ENCODE data around the gene KIAA1755. TPM values are rescaled to one million over a fixed set of nuclear protein-coding genes. Genes with fewer than 3 reads are reported as not detected.

Gene KIAA1755
- total and polyA plus RNA-seq, 2 experiments from 2014 or later, result 4.0 to 5.1 TPM

DNA sequence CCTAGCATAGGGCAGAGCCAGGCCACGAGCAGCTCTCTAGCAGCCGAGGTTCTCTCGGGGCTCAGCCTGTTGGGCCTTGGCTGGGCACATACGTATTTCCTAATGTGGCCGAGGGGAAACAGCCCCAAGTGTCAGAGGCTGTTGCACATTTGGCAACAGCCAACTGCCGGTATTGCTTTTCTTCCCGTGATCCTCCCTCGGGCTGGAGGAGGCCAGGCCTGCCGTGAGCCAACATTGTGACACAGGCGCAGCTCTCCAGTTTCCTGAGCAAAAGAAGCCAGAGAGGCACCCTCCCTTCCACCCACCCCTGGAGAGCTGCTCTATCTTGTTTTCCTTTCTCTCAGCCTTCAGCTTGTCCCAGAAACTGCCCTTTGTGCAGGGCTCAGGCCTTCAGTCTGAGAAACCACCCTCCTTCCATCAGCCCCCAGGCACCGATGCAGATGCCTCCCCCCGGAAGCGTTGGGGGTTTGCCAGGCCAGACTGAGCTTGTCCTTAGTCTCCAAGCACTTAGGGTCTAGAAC is 38.3 kb upstream of the KIAA1755 start:
- peak overlapping the region; percentile 84 for H2AFZ ChIP-seq
- 11 to 21% methylated on average over 13 of the region's 13 CpGs for WGBS, 2 experiments (ENCODE audit: low coverage in 1 of 2, low lambda C conversion rate in 2 of 2, missing lambda C conversion rate in 2 of 2)
- no peaks in the 10 kb centered on the region for H4K20me1 ChIP-seq (ENCODE audit: insufficient read depth)
- H3F3A ChIP-seq (ENCODE audit: insufficient read depth), result no peaks in the 10 kb centered on the region
- in situ Hi-C loops (cut with MboI), result no loop called here
- no peaks in the 10 kb centered on the region for H3K9me2 ChIP-seq (ENCODE audit: insufficient read depth)
- peak overlapping the region; percentile 36 for H3K27ac ChIP-seq
- TF ChIP-seq EZH2 (IDR thresholded peaks at IDR 0.05; ENCODE audit: insufficient read depth, poor library complexity, severe bottlenecking), result no peak
- no peak for TF ChIP-seq EZH2phosphoT487 (IDR thresholded peaks at IDR 0.05; ENCODE audit: insufficient read depth, low read depth)
- no peaks in the 10 kb centered on the region for H3K36me3 ChIP-seq (ENCODE audit: low read depth)
- peak; percentile 78 for DNase-seq
- no peak overlapping the region for H3K4me2 ChIP-seq (ENCODE audit: unreplicated experiment)
- no peak overlapping the region for H3K4me3 ChIP-seq
- H3K9ac ChIP-seq, result peak overlapping the region; percentile 53
- no peaks in the 10 kb centered on the region for H3K9me3 ChIP-seq (ENCODE audit: low read depth)
- H3K4me1 ChIP-seq (ENCODE audit: insufficient read depth), result peaks cover 9% of the 10 kb centered on the region
- no peaks in the 10 kb centered on the region for H3K27me3 ChIP-seq (replicated peaks; ENCODE audit: insufficient read depth)
- H3K79me2 ChIP-seq (ENCODE audit: insufficient read depth), result no peaks in the 10 kb centered on the region

DNA sequence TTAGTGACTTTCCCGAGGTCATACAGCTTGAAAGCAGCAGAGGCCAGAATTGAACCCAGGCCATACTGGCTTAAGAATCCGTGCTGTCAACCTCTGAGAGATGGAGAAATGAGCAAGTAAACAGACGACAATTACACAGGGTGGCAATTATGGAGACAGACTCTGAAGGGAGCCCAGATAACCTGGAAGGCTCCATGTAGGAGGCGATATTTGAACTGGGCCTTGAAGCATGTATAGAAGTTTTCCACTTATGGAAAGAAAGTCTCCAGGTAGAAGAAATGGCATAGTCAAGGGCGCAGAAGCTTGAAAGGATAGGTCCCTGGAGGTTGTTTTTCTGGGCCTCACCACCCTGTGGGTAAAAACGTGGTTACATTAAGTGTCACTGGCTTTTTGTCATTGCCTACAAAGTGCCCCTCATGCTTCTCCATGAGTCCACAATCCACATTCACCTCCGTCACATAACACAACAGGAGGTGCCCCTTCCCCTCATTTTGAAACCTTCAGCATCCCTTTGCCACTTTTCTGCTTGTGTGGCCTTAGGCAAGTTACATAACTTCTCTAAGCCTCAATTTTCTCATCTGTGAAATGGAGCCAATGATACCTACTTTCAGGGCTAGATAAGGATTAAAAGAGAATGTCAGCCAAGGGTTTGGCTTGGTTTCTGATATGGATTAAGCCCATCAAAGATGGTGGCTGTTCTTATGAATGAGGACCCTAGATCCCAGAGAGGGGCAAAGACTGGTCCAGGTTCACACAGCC is 37.6 kb upstream of the KIAA1755 start:
- H3K9ac ChIP-seq, result peak overlapping the region; percentile 53
- no peaks in the 10 kb centered on the region for H3K36me3 ChIP-seq (ENCODE audit: low read depth)
- TF ChIP-seq EZH2 (IDR thresholded peaks at IDR 0.05; ENCODE audit: insufficient read depth, poor library complexity, severe bottlenecking), result no peak
- TF ChIP-seq EZH2phosphoT487 (IDR thresholded peaks at IDR 0.05; ENCODE audit: insufficient read depth, low read depth), result no peak
- H3F3A ChIP-seq (ENCODE audit: insufficient read depth), result no peaks in the 10 kb centered on the region
- H4K20me1 ChIP-seq (ENCODE audit: insufficient read depth), result no peaks in the 10 kb centered on the region
- H3K9me2 ChIP-seq (ENCODE audit: insufficient read depth), result no peaks in the 10 kb centered on the region
- H3K79me2 ChIP-seq (ENCODE audit: insufficient read depth), result no peaks in the 10 kb centered on the region
- no peak for DNase-seq
- no peak overlapping the region for H3K4me2 ChIP-seq (ENCODE audit: unreplicated experiment)
- no peaks in the 10 kb centered on the region for H3K27me3 ChIP-seq (replicated peaks; ENCODE audit: insufficient read depth)
- H3K9me3 ChIP-seq (ENCODE audit: low read depth), result no peaks in the 10 kb centered on the region
- peak overlapping the region; percentile 84 for H2AFZ ChIP-seq
- 96 to 98% methylated on average over 7 of the region's 7 CpGs for WGBS, 2 experiments (ENCODE audit: low coverage in 1 of 2, low lambda C conversion rate in 2 of 2, missing lambda C conversion rate in 2 of 2)
- peak overlapping the region; percentile 36 for H3K27ac ChIP-seq
- no peak overlapping the region for H3K4me3 ChIP-seq
- in situ Hi-C loops (cut with MboI), result no loop called here
- peaks cover 9% of the 10 kb centered on the region for H3K4me1 ChIP-seq (ENCODE audit: insufficient read depth)

DNA sequence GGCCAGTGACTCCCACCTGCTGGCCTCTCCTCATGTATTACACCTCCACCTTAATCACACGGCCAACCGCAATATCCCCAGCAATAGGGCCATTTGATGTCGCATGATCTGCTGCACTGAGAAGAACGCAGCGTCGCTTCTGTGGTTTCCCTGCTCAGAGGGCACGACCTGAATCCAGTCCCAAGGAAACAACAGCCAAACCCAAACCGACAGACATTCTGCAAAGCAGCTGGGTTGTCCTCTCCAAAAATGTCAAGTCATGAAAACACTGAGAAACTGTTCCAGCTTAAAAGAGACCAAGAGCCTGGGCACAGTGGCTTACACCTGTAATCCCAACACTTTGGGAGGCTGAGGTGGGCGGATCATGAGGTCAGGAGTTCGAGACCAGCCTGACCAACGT is 35.9 kb upstream of the KIAA1755 start:
- Histone ChIP-seq H3K79me2 (ENCODE audit: insufficient read depth) (no peaks in the 10 kb centered on the region), H3K27me3 (replicated peaks; ENCODE audit: insufficient read depth) (no peaks in the 10 kb centered on the region), H2AFZ (no peak overlapping the region), H3K4me3 (no peak overlapping the region), H3K36me3 (ENCODE audit: low read depth) (no peaks in the 10 kb centered on the region), H3K4me2 (ENCODE audit: unreplicated experiment) (no peak overlapping the region), H3F3A (ENCODE audit: insufficient read depth) (no peaks in the 10 kb centered on the region), H3K27ac (no peak overlapping the region), H3K9me3 (ENCODE audit: low read depth) (no peaks in the 10 kb centered on the region), H3K9ac (no peak overlapping the region), H4K20me1 (ENCODE audit: insufficient read depth) (no peaks in the 10 kb centered on the region), H3K4me1 (ENCODE audit: insufficient read depth) (peaks cover 9% of the 10 kb centered on the region), H3K9me2 (ENCODE audit: insufficient read depth) (no peaks in the 10 kb centered on the region)
- no peak for TF ChIP-seq EZH2phosphoT487 (IDR thresholded peaks at IDR 0.05; ENCODE audit: insufficient read depth, low read depth)
- TF ChIP-seq EZH2 (IDR thresholded peaks at IDR 0.05; ENCODE audit: insufficient read depth, poor library complexity, severe bottlenecking), result no peak
- 76 to 80% methylated on average over 11 of the region's 11 CpGs for WGBS, 2 experiments (ENCODE audit: low coverage in 1 of 2, low lambda C conversion rate in 2 of 2, missing lambda C conversion rate in 2 of 2)
- DNase-seq, result no peak
- in situ Hi-C loops (cut with MboI), result no loop called here

DNA sequence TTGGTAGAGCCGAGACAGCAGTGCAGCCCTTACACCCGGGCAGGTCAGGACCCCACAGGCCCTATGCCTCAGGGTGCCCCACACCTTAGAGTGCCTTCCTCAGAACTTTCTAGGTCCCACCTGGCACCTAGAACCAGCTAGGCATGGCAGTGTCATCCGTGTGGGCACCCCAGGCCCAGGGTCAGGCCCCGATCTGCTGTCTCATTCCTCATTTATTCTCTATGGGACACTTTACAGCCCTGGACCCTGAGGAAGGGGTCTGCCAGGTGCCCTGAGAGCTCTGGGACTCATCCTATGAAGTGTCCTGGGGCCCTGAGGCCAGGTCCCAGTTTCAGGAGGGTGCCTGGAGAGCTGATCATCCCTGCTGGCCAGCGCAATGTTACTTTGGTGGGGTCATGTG is 35.3 kb upstream of the KIAA1755 start:
- Histone ChIP-seq H3K9me3 (ENCODE audit: low read depth) (no peaks in the 10 kb centered on the region), H3K9ac (no peak overlapping the region), H3F3A (ENCODE audit: insufficient read depth) (no peaks in the 10 kb centered on the region), H4K20me1 (ENCODE audit: insufficient read depth) (no peaks in the 10 kb centered on the region), H3K4me2 (ENCODE audit: unreplicated experiment) (no peak overlapping the region), H3K27ac (no peak overlapping the region), H3K4me1 (ENCODE audit: insufficient read depth) (peaks cover 9% of the 10 kb centered on the region), H3K27me3 (replicated peaks; ENCODE audit: insufficient read depth) (no peaks in the 10 kb centered on the region), H2AFZ (no peak overlapping the region), H3K4me3 (no peak overlapping the region), H3K9me2 (ENCODE audit: insufficient read depth) (no peaks in the 10 kb centered on the region), H3K36me3 (ENCODE audit: low read depth) (no peaks in the 10 kb centered on the region), H3K79me2 (ENCODE audit: insufficient read depth) (no peaks in the 10 kb centered on the region)
- DNase-seq, result no peak
- 84% methylated on average over 5 of the region's 5 CpGs for WGBS, 2 experiments (ENCODE audit: low coverage in 1 of 2, low lambda C conversion rate in 2 of 2, missing lambda C conversion rate in 2 of 2)
- TF ChIP-seq EZH2 (IDR thresholded peaks at IDR 0.05; ENCODE audit: insufficient read depth, poor library complexity, severe bottlenecking) (no peak), EZH2phosphoT487 (IDR thresholded peaks at IDR 0.05; ENCODE audit: insufficient read depth, low read depth) (no peak)
- in situ Hi-C loops (cut with MboI), result no loop called here
